Measurements from ENCODE around the gene TPRA1. TPM values are rescaled to one million over a fixed set of nuclear protein-coding genes. Genes with fewer than 3 reads are reported as not detected.

The TPRA1 gene
- total and polyA plus RNA-seq, 7 donors = 20.7 to 26.7 (median 24.2) TPM

DNA sequence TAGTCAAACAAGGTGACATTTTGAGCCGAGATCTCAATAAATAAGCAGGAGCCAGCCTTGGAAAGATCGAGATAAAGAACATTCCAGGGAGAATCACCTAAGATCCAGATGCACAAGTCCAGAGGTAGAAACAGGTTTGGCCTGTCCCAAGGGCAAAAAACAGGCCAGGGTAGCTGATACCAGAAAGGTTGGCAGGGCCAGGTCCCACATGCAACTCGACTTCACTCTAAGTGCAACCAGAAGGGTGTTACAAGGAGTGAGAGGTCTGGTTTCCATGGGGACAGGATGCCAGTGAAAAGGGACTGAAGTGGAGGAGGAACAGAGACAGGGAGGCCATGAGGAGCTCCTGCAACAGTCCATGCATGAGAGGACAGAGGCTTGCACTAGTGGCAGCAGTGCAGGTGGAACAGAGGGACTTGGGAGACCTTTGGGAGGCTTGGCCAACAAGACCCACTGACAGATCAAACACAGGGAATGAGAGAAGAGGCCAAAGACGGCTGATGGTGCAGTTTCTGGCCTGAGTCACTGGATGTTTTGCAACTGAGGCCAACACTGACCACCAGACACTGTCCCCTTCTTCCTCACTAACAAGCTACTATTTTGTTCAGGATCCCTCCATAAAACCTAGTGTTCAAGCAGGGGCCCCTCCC, 5.2 kb downstream of the TPRA1 start:
- no peak for ATAC-seq
- 59 to 74% (median 64%) methylated on average over 4 of the region's 4 CpGs for WGBS, 3 donors
- Histone ChIP-seq H3K27ac (no peak overlapping the region), H3K27me3 (ENCODE audit: insufficient read depth in 3 of 3, low read length in 2 of 3) (no peaks in the 10 kb centered on the region), H3K4me3 (no peak overlapping the region), H3K36me3 (ENCODE audit: insufficient read depth in 1 of 2, low read depth in 1 of 2) (peaks cover 0 to 4% of the 10 kb centered on the region in 2 donors), H3K9me3 (no peaks in the 10 kb centered on the region), H3K4me1 (peaks cover 38% of the 10 kb centered on the region)
- TF ChIP-seq, protein P1, sequence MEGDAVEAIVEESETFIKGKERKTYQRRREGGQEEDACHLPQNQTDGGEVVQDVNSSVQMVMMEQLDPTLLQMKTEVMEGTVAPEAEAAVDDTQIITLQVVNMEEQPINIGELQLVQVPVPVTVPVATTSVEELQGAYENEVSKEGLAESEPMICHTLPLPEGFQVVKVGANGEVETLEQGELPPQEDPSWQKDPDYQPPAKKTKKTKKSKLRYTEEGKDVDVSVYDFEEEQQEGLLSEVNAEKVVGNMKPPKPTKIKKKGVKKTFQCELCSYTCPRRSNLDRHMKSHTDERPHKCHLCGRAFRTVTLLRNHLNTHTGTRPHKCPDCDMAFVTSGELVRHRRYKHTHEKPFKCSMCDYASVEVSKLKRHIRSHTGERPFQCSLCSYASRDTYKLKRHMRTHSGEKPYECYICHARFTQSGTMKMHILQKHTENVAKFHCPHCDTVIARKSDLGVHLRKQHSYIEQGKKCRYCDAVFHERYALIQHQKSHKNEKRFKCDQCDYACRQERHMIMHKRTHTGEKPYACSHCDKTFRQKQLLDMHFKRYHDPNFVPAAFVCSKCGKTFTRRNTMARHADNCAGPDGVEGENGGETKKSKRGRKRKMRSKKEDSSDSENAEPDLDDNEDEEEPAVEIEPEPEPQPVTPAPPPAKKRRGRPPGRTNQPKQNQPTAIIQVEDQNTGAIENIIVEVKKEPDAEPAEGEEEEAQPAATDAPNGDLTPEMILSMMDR (IDR thresholded peaks at IDR 0.05) = no peak
- no peak for DNase-seq
- intact Hi-C loops (cut with DNase I) = no loop called here

DNA sequence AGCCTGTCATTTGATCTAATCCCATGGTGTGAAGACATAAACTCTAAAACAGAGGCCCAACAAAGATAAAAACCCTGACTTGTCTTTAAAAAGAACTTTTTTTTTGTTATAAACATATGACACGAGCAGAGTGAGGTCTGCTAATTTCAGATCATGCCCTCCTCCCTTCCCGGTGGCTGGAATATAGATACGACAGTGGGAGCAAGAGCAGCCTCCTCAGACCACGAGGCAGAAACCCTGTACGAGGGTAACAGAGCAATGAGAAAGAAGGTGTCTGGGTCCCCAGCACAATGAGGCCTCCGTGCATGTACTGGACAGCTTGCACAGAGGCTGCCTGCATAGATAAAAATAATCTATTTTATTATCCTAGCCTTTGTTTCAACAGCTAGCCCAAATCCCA, 5.8 kb downstream of the TPRA1 start:
- no peak for ATAC-seq
- no peak overlapping the region for H3K27ac ChIP-seq

GRCh38 chr3:127580327-127581060, 10.0 kb downstream of the TPRA1 start:
- intact Hi-C loops (cut with DNase I) = no loop called here
- Histone ChIP-seq H3K4me1 (peaks cover 20% of the 10 kb centered on the region), H3K27me3 (ENCODE audit: insufficient read depth in 3 of 3, low read length in 2 of 3) (no peaks in the 10 kb centered on the region), H3K27ac (no peak overlapping the region), H3K36me3 (ENCODE audit: insufficient read depth in 1 of 2, low read depth in 1 of 2) (peaks cover 0 to 43% of the 10 kb centered on the region in 2 donors), H3K4me3 (no peak overlapping the region), H3K9me3 (no peaks in the 10 kb centered on the region)
- TF ChIP-seq, protein P1 (IDR thresholded peaks at IDR 0.05) = no peak
- ATAC-seq (no peak), DNase-seq (no peak)
- 82 to 83% (median 83%) methylated on average over 11 of the region's 11 CpGs for WGBS, 3 donors

More for the DNA sequence above, 5.8 kb downstream of the TPRA1 start:
- H3K27me3 ChIP-seq (ENCODE audit: insufficient read depth in 3 of 3, low read length in 2 of 3) = no peaks in the 10 kb centered on the region
- H3K36me3 ChIP-seq (ENCODE audit: insufficient read depth in 1 of 2, low read depth in 1 of 2) = peaks cover 0 to 8% of the 10 kb centered on the region in 2 donors
- DNase-seq = no peak
- H3K4me3 ChIP-seq = no peak overlapping the region
- 91 to 97% (median 96%) methylated on average over 6 of the region's 6 CpGs for WGBS, 3 donors
- no peaks in the 10 kb centered on the region for H3K9me3 ChIP-seq
- TF ChIP-seq, protein P1 (IDR thresholded peaks at IDR 0.05) = no peak
- intact Hi-C loops (cut with DNase I) = no loop called here
- H3K4me1 ChIP-seq = peaks cover 41% of the 10 kb centered on the region

DNA sequence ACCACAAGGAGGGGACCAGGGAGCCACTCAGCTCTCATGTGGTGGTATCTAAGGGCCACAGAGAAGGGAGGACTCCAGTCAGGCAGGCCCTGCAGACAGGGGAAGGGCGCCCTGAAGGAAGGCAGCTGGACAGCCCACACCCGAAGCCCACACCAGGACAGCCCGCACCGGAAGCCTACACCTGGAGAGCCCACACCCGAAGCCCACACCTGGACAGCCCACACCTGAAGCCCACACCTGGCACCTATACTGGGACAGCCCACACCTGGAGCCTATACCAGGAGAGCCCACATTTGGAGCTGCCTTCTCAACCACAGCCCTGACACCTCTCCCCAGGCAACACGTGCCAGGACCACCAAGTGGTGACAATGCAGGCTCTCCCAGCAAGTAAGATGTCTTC, 11.7 kb downstream of the TPRA1 start:
- intact Hi-C loops (cut with DNase I) = loop anchor here (5.0 to 10.0 kb wide), 4 partner anchors 113 to 386 kb away; no protein-coding TSS in a partner anchor
- peaks cover 0 to 53% of the 10 kb centered on the region in 2 donors for H3K36me3 ChIP-seq (ENCODE audit: insufficient read depth in 1 of 2, low read depth in 1 of 2)
- TF ChIP-seq, protein P1 (IDR thresholded peaks at IDR 0.05) = no peak

More for the DNA sequence above, 11.7 kb downstream of the TPRA1 start:
- Histone ChIP-seq H3K9me3 (no peaks in the 10 kb centered on the region), H3K27ac (no peak overlapping the region), H3K4me1 (peaks cover 8% of the 10 kb centered on the region), H3K27me3 (ENCODE audit: insufficient read depth in 3 of 3, low read length in 2 of 3) (no peaks in the 10 kb centered on the region), H3K4me3 (no peak overlapping the region)
- no peak for ATAC-seq
- 90 to 93% (median 92%) methylated on average over 6 of the region's 6 CpGs for WGBS, 3 donors
- no peak for DNase-seq

Data from psoas muscle (tissue), 8 donors.